Body of pancreas (tissue), 4 donors: Measurements from ENCODE around the gene S100Z. TPM values are rescaled to one million over a fixed set of nuclear protein-coding genes. Genes with fewer than 3 reads are reported as not detected.
"Not testable (repeated sequence)": the region's sequence is repeated elsewhere in the genome, so short reads cannot be mapped to it uniquely, and the experiment has no call there.

ENCODE experiments used
- ATAC-seq: fragments of 150-250 bp; one replicate; pipeline ENCODE4 v1.9.1; 2016
- DNase-seq, 4 donors: peaks; one replicate each; pipeline ENCODE4 v3.0.0-alpha.2; 2019
- H3K27ac ChIP-seq, 4 donors: fragments of 200-600 bp; sonication (generic); 1 replicate in 3 of 4; 2 replicates in 1 of 4; pipeline versions ENCODE4 v1.5.1 to v1.6.1; 2016 to 2019; ENCODE audit warnings: mild to moderate bottlenecking in 1 of 4, mixed read lengths in 1 of 4, moderate library complexity in 1 of 4
- H3K27me3 ChIP-seq, 2 donors: fragments of 200-600 bp; sonication (generic); one replicate each; pipeline ENCODE4 v1.6.0; 2016; ENCODE audit warnings: mild to moderate bottlenecking in 1 of 2
- H3K36me3 ChIP-seq, 2 donors: fragments of 200-600 bp; sonication (generic); replicated peaks in 1 of 2; 2 replicates each; pipeline ENCODE4 v1.5.1; 2016; ENCODE audit warnings: low read depth in 2 of 2; ENCODE audit not compliant: insufficient read depth in 1 of 2
- H3K4me1 ChIP-seq: fragments of 200-600 bp; sonication (generic); one replicate; pipeline ENCODE4 v1.6.0; 2016
- H3K4me3 ChIP-seq, 2 donors: fragments of 200-600 bp; sonication (generic); 1 replicate in 1 of 2; 2 replicates in 1 of 2; pipeline ENCODE4 v1.5.1; 2016 to 2019
- H3K9me3 ChIP-seq, 3 donors: fragments of 200-600 bp; sonication (generic); 1 replicate in 2 of 3; 2 replicates in 1 of 3; pipeline ENCODE4 v1.5.1; 2016
- CTCF ChIP-seq, 7 experiments: fragments of 450-650 bp in 4 of 7; fragments of 200-600 bp in 3 of 7; sonication (generic) in 3 of 7; IDR thresholded peaks; one replicate each; pipeline ENCODE4 v1.5.1; 2016 to 2019; ENCODE audit warnings: antibody characterized with exemption in 7 of 7
- POLR2A ChIP-seq, 3 donors: fragments of 450-650 bp; IDR thresholded peaks; one replicate each; pipeline ENCODE4 v1.6.1; 2016; ENCODE audit warnings: antibody characterized with exemption in 3 of 3, mild to moderate bottlenecking in 2 of 3
- WGBS, 2 donors: methylation state at CpG; one replicate each; pipeline ENCODE4 v1.1.5; 2017; 5-methylcytosine and 5-hydroxymethylcytosine counted together
- intact Hi-C: fragments of 100-400 bp; cut with DNase I; formaldehyde crosslinking; loops from one replicate; pipeline ENCODE4 v1.15.1; 2023
- total RNA-seq, 2 donors: library from RNA; depleted of rRNA; stranded (reverse); fragments of >200 nt; gene quantifications; one replicate each; pipeline ENCODE4 v1.1.0, GENCODE V29; 2016

The S100Z gene
- total RNA-seq, 2 donors from 2014 or later, result not detected

GRCh38 chr5:76941442-76941841 lies 91.6 kb downstream of the S100Z start:
- no peak for TF ChIP-seq POLR2A (IDR thresholded peaks at IDR 0.05)
- no peak for TF ChIP-seq CTCF (IDR thresholded peaks at IDR 0.05)
- intact Hi-C loops, result no loop called here
- Histone ChIP-seq H3K27ac (no peak overlapping the region), H3K36me3 (no peaks in the 10 kb centered on the region), H3K27me3 (no peaks in the 10 kb centered on the region), H3K4me3 (no peak overlapping the region), H3K9me3 (no peaks in the 10 kb centered on the region), H3K4me1 (no peaks in the 10 kb centered on the region)
- WGBS, 2 donors, result 90 to 96% methylated on average over 3 of the region's 3 CpGs
- ATAC-seq (no peak), DNase-seq (no peak)

- TF ChIP-seq POLR2A (IDR thresholded peaks at IDR 0.05) (no peak), CTCF (IDR thresholded peaks at IDR 0.05) (no peak)
- H3K36me3 ChIP-seq, result no peaks in the 10 kb centered on the region
- no peak overlapping the region for H3K27ac ChIP-seq
- no peaks in the 10 kb centered on the region for H3K9me3 ChIP-seq
- 90 to 96% methylated on average over 1 of the region's 1 CpG for WGBS, 2 donors
- no peaks in the 10 kb centered on the region for H3K4me1 ChIP-seq
- no peaks in the 10 kb centered on the region for H3K27me3 ChIP-seq
- no peak overlapping the region for H3K4me3 ChIP-seq
- no peak for DNase-seq
- ATAC-seq, result no peak
- intact Hi-C loops, result no loop called here
Observed at GRCh38 chr5:76942581-76942980, 92.8 kb downstream of the S100Z start.

GRCh38 chr5:76943006-76943405 lies 93.2 kb downstream of the S100Z start:
- Histone ChIP-seq H3K27ac (no peak overlapping the region), H3K4me1 (no peaks in the 10 kb centered on the region), H3K4me3 (no peak overlapping the region), H3K36me3 (no peaks in the 10 kb centered on the region), H3K9me3 (no peaks in the 10 kb centered on the region), H3K27me3 (no peaks in the 10 kb centered on the region)
- 71 to 81% methylated on average over 3 of the region's 3 CpGs for WGBS, 2 donors
- TF ChIP-seq CTCF (IDR thresholded peaks at IDR 0.05) (no peak), POLR2A (IDR thresholded peaks at IDR 0.05) (no peak)
- intact Hi-C loops, result no loop called here
- no peak for DNase-seq
- ATAC-seq, result no peak

GRCh38 chr5:76944638-76945037 lies 94.8 kb downstream of the S100Z start:
- H3K4me1 ChIP-seq, result no peaks in the 10 kb centered on the region
- H3K36me3 ChIP-seq, result no peaks in the 10 kb centered on the region
- DNase-seq (no peak), ATAC-seq (no peak)
- H3K9me3 ChIP-seq, result no peaks in the 10 kb centered on the region
- no peak overlapping the region for H3K27ac ChIP-seq
- WGBS, 2 donors, result 48 to 74% methylated on average over 5 of the region's 5 CpGs
- TF ChIP-seq CTCF (IDR thresholded peaks at IDR 0.05), result no peak
- TF ChIP-seq POLR2A (IDR thresholded peaks at IDR 0.05), result no peak
- intact Hi-C loops, result no loop called here
- H3K4me3 ChIP-seq, result no peak overlapping the region
- no peaks in the 10 kb centered on the region for H3K27me3 ChIP-seq

GRCh38 chr5:76945238-76945637 lies 95.4 kb downstream of the S100Z start:
- H3K9me3 ChIP-seq, H3K36me3 ChIP-seq, intact Hi-C loops, H3K4me3 ChIP-seq, H3K27ac ChIP-seq, H3K27me3 ChIP-seq, DNase-seq, H3K4me1 ChIP-seq, ATAC-seq: not testable (repeated sequence)
- WGBS, 2 donors, result 52 to 62% methylated on average over 9 of the region's 9 CpGs
